ENCODE data around the gene GSTO2. TPM values are rescaled to one million over a fixed set of nuclear protein-coding genes. Genes with fewer than 3 reads are reported as not detected.

GSTO2 gene
- total and polyA plus RNA-seq, 10 of the 15 experiments (the other 5 are each of a cell fraction or from before 2014, with no cell fraction given) = 0.16 to 0.86 (median 0.46) TPM

DNA sequence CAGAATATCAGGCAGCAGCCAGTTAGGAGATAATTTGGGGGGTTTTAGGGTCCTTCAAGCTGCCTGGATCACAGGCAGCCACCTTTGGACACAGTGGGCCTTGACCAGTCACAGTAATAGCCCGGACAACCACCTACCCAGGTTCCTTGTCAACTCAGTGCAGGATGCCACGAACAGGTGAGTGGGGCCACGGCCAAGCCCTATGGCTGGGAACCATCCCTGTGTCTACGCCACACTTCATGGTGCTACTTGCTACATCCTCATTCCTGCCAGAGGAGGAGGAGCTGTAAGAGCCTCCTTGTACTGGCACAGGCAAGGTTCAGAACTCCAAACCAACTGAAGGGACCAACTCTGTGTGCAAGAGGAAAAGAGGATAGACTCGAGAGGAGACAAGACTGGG, 49.3 kb downstream of the GSTO2 start (continued):
- TF ChIP-seq MYC (IDR thresholded peaks at IDR 0.05; ENCODE audit: insufficient read depth, insufficient read length, insufficient replicate concordance, low read length, severe bottlenecking) (no peak), RELA (IDR thresholded peaks at IDR 0.05; ENCODE audit: borderline replicate concordance, partially characterized antibody) (no peak)

DNA sequence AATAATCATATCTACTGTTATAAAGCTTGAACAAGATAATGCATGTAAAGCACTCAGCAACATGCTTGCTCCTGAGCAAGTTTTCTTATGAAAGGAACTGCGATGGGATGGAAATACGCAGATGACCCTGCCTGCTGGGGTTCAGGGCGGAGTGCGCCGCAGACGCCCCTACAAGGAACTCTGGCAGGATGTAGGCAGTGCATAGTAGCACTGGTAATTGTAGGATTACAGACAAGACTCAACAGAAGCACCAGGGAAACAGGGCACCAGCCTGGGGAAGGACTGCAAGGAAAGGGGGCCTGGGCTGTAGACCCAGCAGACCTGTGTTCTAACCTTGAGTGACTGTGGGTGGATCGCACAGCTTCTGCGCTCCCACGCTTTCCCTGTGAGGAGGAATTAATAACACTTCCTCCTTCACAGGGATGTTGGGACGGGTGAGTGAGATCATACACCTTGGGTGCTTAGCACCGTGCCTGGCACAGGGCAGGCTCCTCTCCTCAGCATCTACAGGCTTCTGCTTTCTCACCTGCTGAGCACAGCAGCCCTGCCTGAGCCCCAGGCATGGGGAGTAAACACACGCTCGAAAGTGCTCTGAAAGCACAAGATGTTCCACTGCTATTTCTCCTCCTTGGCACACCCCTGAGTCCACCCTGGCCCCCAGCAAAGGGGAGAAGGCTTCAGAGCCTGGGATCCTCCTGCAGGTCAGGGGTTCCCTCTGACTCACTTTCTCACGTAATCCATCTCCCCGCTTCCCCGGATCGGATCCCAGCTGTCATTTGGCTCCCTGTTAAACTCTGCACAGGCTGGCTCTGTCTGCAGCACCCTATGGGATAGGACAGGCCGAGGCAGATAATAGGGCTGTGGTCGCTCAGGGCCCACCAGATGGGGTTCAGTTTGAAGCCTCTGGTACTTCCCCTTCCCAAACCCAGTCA, 50.1 kb downstream of the GSTO2 start:
- H3K27me3 ChIP-seq (replicated peaks in 1 of 2; ENCODE audit: control insufficient read depth in 2 of 2, insufficient read depth in 2 of 2, low read length in 1 of 2) = no peaks in the 10 kb centered on the region
- BruUV-seq (replicated peaks) = no TSS peak
- intact Hi-C loops (cut with micrococcal nuclease; ENCODE audit: unreplicated experiment) (no loop called here), in situ Hi-C loops (cut with MboI) (no loop called here)
- H3K27ac ChIP-seq (ENCODE audit: control insufficient read depth, insufficient read depth) = no peak overlapping the region
- ATAC-seq = no peak
- no peak overlapping the region for H2AFZ ChIP-seq (ENCODE audit: control insufficient read depth, low read depth, low read length)
- WGBS (ENCODE audit: insufficient coverage, insufficient replicate concordance, low lambda C conversion rate, missing lambda C conversion rate) = 93% methylated on average over 19 of the region's 19 CpGs
- no peak overlapping the region for H3K4me2 ChIP-seq (ENCODE audit: control insufficient read depth, insufficient read depth)
- peaks cover 15% of the 10 kb centered on the region for H3K79me2 ChIP-seq (ENCODE audit: control insufficient read depth, insufficient read depth, low read length)
- ChIA-PET POLR2A (interaction anchor here (1.5 kb wide), 1 partner anchor 17 kb away, joined by 5 read pairs; no protein-coding TSS in a partner anchor), SMC1A (ENCODE audit: uncharacterized antibody, unreplicated experiment) (no interaction called here), CTCF (interaction anchor here (1.2 to 3.2 kb wide), 2 partner anchors 12 to 28 kb away, joined by 5 to 23 read pairs; no protein-coding TSS in a partner anchor), RAD21 (ENCODE audit: unreplicated experiment) (no interaction called here)
- no peak overlapping the region for H3K4me3 ChIP-seq
- no peak for FAIRE-seq
- peaks cover 8 to 25% of the 10 kb centered on the region in 2 experiments for H3K36me3 ChIP-seq (ENCODE audit: control insufficient read depth in 2 of 2, insufficient read depth in 2 of 2, low read length in 1 of 2)
- DNase-seq (ENCODE audit: low read depth, low spot score) = no peak
- peaks cover 5% of the 10 kb centered on the region; the same call in 1 of the 2 replicates for H4K20me1 ChIP-seq (ENCODE audit: control insufficient read depth, insufficient read depth)
- peaks cover 27% of the 10 kb centered on the region for H3K4me1 ChIP-seq (ENCODE audit: control insufficient read depth, insufficient read depth, low read length)
- H3K9me3 ChIP-seq (replicated peaks; ENCODE audit: control insufficient read depth, insufficient read depth, low read length) = no peaks in the 10 kb centered on the region
- no peak for TF ChIP-seq NR2C2 (IDR thresholded peaks at IDR 0.05; ENCODE audit: borderline replicate concordance, control insufficient read depth, insufficient read length, low read depth)
- TF ChIP-seq BCL11A (IDR thresholded peaks at IDR 0.05; ENCODE audit: low read depth, low read length) = no peak
- TF ChIP-seq SREBF1 (IDR thresholded peaks at IDR 0.05; ENCODE audit: low read length) = no peak
- no peak for TF ChIP-seq EZH2 (IDR thresholded peaks at IDR 0.05; ENCODE audit: borderline replicate concordance, control insufficient read depth, low read depth, low read length)
- no peak for TF ChIP-seq HCFC1 (IDR thresholded peaks at IDR 0.05; ENCODE audit: low read length)
- no peak for TF ChIP-seq CREB1 (IDR thresholded peaks at IDR 0.05; ENCODE audit: low read depth)
- TF ChIP-seq MYC (IDR thresholded peaks at IDR 0.05; ENCODE audit: insufficient read depth, insufficient read length, insufficient replicate concordance, low read length, severe bottlenecking) = no peak
- TF ChIP-seq CHD2 (IDR thresholded peaks at IDR 0.05; ENCODE audit: borderline replicate concordance, low read depth, low read length) = no peak
- no peak for TF ChIP-seq ZNF622 (IDR thresholded peaks at IDR 0.05)
- TF ChIP-seq SIX5 (IDR thresholded peaks at IDR 0.05; ENCODE audit: low read depth, low read length, severe bottlenecking) = no peak
- TF ChIP-seq IRF4 (IDR thresholded peaks at IDR 0.05; ENCODE audit: low read depth, low read length) = no peak
- no peak for TF ChIP-seq ZZZ3 (IDR thresholded peaks at IDR 0.05; ENCODE audit: control insufficient read depth, insufficient read length, low read depth)
- TF ChIP-seq, protein P1, sequence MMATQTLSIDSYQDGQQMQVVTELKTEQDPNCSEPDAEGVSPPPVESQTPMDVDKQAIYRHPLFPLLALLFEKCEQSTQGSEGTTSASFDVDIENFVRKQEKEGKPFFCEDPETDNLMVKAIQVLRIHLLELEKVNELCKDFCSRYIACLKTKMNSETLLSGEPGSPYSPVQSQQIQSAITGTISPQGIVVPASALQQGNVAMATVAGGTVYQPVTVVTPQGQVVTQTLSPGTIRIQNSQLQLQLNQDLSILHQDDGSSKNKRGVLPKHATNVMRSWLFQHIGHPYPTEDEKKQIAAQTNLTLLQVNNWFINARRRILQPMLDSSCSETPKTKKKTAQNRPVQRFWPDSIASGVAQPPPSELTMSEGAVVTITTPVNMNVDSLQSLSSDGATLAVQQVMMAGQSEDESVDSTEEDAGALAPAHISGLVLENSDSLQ (IDR thresholded peaks at IDR 0.05) = no peak
- TF ChIP-seq CBFB (IDR thresholded peaks at IDR 0.05; ENCODE audit: low read depth) = no peak
- no peak for TF ChIP-seq RUNX3 (IDR thresholded peaks at IDR 0.05; ENCODE audit: low read length)
- no peak for TF ChIP-seq SP1 (IDR thresholded peaks at IDR 0.05; ENCODE audit: low read depth, low read length)
- TF ChIP-seq SREBF2 (IDR thresholded peaks at IDR 0.05; ENCODE audit: low read length) = no peak
- H3K9ac ChIP-seq (ENCODE audit: control insufficient read depth, insufficient read depth, low read length) = no peak overlapping the region

Data from GM12878 (cell line).